GM19395 (cell line): ENCODE results near the gene BHMT.

ENCODE experiments used
- ATAC-seq: cut with Tn5 transposase; IDR thresholded peaks from one replicate; pipeline ENCODE4 v1.9.1; 2021; ENCODE audit warnings: mild to moderate bottlenecking, moderate library complexity; ENCODE audit not compliant: unreplicated experiment

The BHMT gene, protein sequence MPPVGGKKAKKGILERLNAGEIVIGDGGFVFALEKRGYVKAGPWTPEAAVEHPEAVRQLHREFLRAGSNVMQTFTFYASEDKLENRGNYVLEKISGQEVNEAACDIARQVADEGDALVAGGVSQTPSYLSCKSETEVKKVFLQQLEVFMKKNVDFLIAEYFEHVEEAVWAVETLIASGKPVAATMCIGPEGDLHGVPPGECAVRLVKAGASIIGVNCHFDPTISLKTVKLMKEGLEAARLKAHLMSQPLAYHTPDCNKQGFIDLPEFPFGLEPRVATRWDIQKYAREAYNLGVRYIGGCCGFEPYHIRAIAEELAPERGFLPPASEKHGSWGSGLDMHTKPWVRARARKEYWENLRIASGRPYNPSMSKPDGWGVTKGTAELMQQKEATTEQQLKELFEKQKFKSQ

GRCh38 chr5:79111387-79111959 lies at the start of gene BHMT:
TSS of gene BHMT (plus strand) at chr5:79111809. CDS start at chr5:79111886, 77 bp downstream.
- no peak for ATAC-seq

GRCh38 chr5:79062436-79062835 lies 49.2 kb upstream of the BHMT start:
- ATAC-seq = no peak

DNA sequence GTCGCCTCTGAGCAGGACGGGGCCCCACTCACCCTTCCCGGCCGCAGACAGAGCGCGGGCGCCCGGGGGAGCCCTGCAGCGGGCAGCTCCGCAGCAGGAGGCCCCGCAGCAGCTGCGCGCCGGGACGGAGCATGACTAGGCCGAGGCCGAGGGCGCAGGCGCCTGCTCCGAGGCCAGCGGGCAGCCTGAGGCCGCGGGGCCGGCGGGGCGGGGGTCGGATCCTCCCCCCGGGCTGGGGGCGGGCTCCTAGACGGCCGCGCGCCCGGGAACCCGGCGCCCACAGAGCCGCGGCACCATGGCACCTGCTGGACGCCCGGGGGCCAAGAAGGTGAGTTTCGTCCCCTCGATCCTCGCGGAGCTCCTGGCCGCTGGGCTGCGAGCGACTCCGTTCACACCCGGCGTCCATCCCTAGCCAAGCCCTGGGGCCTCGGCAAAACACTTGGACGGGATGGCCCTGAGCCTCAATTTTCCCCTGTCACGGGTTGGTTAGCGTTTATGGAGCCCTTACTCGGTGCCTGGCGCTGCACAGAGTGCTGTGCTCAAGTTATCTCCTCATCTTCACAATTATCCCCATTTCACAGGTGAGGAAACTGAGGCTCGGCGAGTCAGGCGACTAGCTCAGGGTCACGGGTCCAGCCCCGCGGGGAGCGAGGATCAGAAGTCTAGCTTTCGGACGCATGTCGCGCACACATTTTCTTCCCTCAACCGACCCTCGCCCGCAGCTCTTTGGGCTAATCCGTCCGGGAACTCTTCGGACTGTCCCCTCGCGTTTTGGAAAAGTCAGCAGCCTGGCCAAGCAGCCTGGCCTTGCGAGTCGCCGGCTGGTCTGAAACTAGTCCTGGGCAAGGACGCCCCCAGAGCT lies 41.9 kb upstream of the BHMT start, which contains the start of the genes BHMT2 and DMGDH:
TSS of gene BHMT2 (plus strand) at position 280 of the 862 bp plus-strand sequence. CDS start at position 296, 16 bp downstream.
TSS of gene DMGDH (minus strand) at position 187 of the 862 bp plus-strand sequence. CDS start at position 133, 54 bp downstream.
- no peak for ATAC-seq

- no peak for ATAC-seq
Measured at GRCh38 chr5:79070350-79070667, 41.3 kb upstream of the BHMT start.

GRCh38 chr5:79074641-79075040 lies 37.0 kb upstream of the BHMT start:
- ATAC-seq = no peak

DNA sequence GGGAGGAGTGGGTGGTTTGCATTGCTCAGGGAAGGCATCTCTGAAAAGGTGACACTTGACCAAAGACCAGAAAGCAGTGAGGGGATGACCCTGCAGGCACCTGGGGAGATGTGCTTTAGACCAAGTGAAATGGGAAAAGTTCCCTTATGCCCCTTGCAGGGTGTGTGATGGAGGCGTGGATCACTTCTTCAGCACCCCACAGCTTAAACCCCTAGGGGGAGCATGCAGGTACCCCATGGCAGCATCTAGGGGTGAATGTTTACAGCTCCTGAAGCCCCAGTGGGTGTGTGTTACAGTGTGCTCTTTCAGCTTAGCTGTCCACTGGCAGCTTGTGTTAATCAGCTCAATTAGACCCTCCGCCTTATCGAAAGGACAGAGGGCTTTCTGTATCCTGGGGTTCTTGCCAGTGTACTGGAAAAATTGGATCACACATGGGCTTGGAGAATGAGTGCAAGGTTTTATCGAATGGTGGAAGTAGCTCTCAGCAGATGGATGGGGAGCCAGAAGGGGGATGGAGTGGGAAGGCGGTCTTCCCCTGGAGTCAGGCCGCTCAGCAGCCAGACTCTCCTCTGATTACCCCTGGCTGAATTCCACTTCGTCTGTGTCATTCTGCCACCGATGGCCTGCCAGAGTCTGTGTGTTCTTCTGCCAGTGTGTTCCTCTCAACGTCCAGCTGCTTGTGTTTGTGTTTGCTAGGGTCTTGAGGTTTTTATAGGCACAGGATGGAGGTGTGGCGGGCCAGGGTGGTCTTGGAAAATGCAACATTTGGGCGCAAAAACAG lies 35.8 kb upstream of the BHMT start:
- ATAC-seq = no peak

DNA sequence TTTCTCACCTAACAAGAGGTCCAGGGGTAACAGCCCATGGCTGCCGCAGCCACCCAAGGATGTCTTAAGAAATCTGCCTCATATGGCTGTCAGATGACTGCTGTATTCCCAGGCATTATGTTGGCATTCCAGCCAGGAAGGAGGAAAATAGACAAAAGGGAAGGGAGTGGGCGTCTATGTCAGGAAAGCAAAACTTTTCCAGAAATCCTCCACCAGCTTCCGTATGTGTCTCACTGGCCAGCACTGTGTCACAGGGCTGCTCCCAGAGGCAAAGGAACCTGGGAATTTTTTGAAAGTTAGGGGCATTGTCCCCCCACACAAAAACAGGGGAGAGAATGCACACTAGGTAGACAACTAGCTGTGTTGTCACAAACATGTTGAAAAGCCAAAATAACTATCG lies 34.8 kb upstream of the BHMT start:
- no peak for ATAC-seq

GRCh38 chr5:79077680-79078365 lies 33.8 kb upstream of the BHMT start:
- no peak for ATAC-seq

- no peak for ATAC-seq
Measured at GRCh38 chr5:79080804-79081203, 30.8 kb upstream of the BHMT start.

- no peak for ATAC-seq
Measured at GRCh38 chr5:79081779-79082178, 29.8 kb upstream of the BHMT start.

GRCh38 chr5:79086116-79086515 lies 25.5 kb upstream of the BHMT start:
- ATAC-seq = no peak

- no peak for ATAC-seq
Measured at GRCh38 chr5:79088507-79088906, 23.1 kb upstream of the BHMT start.

GRCh38 chr5:79091064-79091463 lies 20.5 kb upstream of the BHMT start:
- no peak for ATAC-seq

DNA sequence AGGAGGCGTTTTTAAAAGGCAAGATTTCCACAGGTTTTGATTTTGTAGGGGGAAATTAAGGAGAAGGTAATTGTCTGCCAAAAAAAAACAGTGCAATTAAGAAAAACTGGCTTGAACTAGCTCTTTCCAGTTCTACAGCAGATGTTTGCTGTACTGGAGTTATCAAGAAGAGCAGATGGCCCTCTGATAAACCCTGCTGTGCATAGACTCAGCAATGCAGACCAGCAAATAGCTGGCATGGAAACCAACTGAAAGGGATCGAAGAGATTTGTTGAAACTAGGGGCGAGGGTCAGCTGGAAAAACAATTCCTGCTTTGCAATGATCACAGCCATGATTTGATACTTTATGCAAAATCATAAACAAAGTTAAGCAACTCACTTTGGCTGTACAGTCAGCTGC lies 17.8 kb upstream of the BHMT start:
- ATAC-seq = no peak

- no peak for ATAC-seq
Measured at GRCh38 chr5:79105868-79106267, 5.7 kb upstream of the BHMT start.

DNA sequence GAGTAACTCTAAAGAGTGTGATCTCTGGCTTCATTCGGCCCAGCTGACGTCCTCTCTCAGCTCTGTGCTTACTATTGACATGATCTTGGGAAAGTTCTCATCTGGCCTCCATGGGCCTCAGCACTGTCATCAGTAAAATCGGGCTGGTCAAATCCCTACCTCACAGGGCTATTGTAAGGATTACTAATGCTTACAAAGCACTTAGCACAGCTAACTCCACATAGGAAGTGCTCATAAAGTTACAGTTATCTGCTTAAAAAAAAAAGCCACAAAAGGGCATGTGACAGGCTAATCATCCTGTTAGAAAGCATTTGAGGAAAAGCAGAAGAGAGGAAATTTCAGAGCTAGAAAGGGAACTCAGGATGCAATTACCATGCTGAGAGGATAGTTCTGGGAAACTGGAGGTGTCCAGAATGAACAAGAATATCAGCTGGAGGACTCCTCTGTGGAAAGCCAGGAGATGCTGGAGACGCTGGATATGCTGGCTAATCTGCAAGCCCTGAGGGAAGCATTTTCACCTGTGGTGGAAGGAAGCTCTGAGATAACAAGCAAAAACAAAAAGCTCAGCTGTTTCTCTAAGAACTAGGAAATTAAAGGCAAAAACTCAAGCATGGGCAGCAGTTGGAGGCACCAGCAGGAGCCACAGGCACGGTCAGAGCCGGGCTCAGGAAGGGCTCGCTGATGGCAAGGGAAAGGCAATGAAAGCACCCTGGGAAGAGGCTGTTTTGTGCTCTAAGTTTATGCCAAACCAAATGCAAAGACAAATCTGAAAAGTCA lies 4.4 kb upstream of the BHMT start:
- no peak for ATAC-seq

- ATAC-seq = no peak
Measured at GRCh38 chr5:79108086-79108485, 3.5 kb upstream of the BHMT start.

GRCh38 chr5:79108792-79109191 lies 2.8 kb upstream of the BHMT start:
- no peak for ATAC-seq
